GM23338 (cell line): ENCODE data around the gene TMTC2. TPM values are rescaled to one million over a fixed set of nuclear protein-coding genes. Genes with fewer than 3 reads are reported as not detected.

Experiments
- ATAC-seq: fragments of 200-7000 bp; cut with Tn5 transposase; 3 replicates; pipeline ENCODE4 v1.9.1; 2020
- DNase-seq: peaks from one replicate; pipeline ENCODE4 v3.0.0-alpha.2; 2015; ENCODE audit warnings: low spot score
- H2AFZ ChIP-seq: fragments of 200-600 bp; sonication (generic); 2 replicates; pipeline ENCODE4 v1.8.0; 2016; ENCODE audit warnings: antibody characterized with exemption, mild to moderate bottlenecking, moderate library complexity
- H3F3A ChIP-seq: fragments of 200-600 bp; sonication (generic); replicated peaks from 2 replicates; pipeline ENCODE4 v1.8.0; 2017; ENCODE audit warnings: antibody characterized with exemption, mixed run types, low read depth
- H3K27ac ChIP-seq: fragments of 200-600 bp; sonication (generic); 2 replicates; pipeline ENCODE4 v1.6.1; 2016; ENCODE audit warnings: low read depth
- H3K27me3 ChIP-seq: fragments of 200-600 bp; sonication (generic); 2 replicates; pipeline ENCODE4 v1.8.0; 2016; ENCODE audit warnings: mild to moderate bottlenecking, mixed run types, moderate library complexity; ENCODE audit not compliant: insufficient read depth
- H3K36me3 ChIP-seq: fragments of 200-600 bp; sonication (generic); 2 replicates; pipeline ENCODE4 v1.8.0; 2016; ENCODE audit warnings: mild to moderate bottlenecking; ENCODE audit not compliant: insufficient read depth
- H3K4me1 ChIP-seq: fragments of 200-600 bp; sonication (generic); 2 replicates; pipeline ENCODE4 v1.8.0; 2016; ENCODE audit warnings: mild to moderate bottlenecking, moderate library complexity; ENCODE audit not compliant: insufficient read depth
- H3K4me2 ChIP-seq: fragments of 200-600 bp; sonication (generic); 2 replicates; pipeline ENCODE4 v1.7.1; 2017; ENCODE audit warnings: mixed run types
- H3K4me3 ChIP-seq: fragments of 200-600 bp; sonication (generic); 2 replicates; pipeline ENCODE4 v1.6.1; 2016; ENCODE audit warnings: mixed run types
- H3K79me2 ChIP-seq: fragments of 200-600 bp; sonication (generic); replicated peaks from 2 replicates; pipeline ENCODE4 v1.8.0; 2017; ENCODE audit warnings: mild to moderate bottlenecking; ENCODE audit not compliant: insufficient read depth
- H3K9me2 ChIP-seq: fragments of 200-600 bp; sonication (generic); 2 replicates; pipeline ENCODE4 v1.8.0; 2017; ENCODE audit not compliant: insufficient read depth
- H4K20me1 ChIP-seq: fragments of 200-600 bp; sonication (generic); replicated peaks from 2 replicates; pipeline ENCODE4 v1.8.0; 2017; ENCODE audit warnings: mild to moderate bottlenecking; ENCODE audit not compliant: insufficient read depth
- H3K27ac Mint-ChIP-seq: 2 replicates; pipeline ENCODE4 v1.8.0; 2020; ENCODE audit warnings: inconsistent platforms, mild to moderate bottlenecking, moderate library complexity, mixed read lengths
- H3K27me3 Mint-ChIP-seq: 3 replicates; pipeline ENCODE4 v1.8.0; 2022; ENCODE audit warnings: low read depth, mild to moderate bottlenecking, moderate library complexity, mixed read lengths, inconsistent platforms; ENCODE audit not compliant: insufficient read depth, poor library complexity
- H3K36me3 Mint-ChIP-seq: 3 replicates; pipeline ENCODE4 v1.8.0; 2021; ENCODE audit warnings: low read depth, mild to moderate bottlenecking, inconsistent platforms, moderate library complexity, mixed read lengths
- H3K4me1 Mint-ChIP-seq: 3 replicates; pipeline ENCODE4 v1.8.0; 2020; ENCODE audit warnings: mild to moderate bottlenecking, inconsistent platforms, mixed read lengths
- H3K4me3 Mint-ChIP-seq: 3 replicates; pipeline ENCODE4 v1.8.0; 2021; ENCODE audit warnings: moderate library complexity, mild to moderate bottlenecking, inconsistent platforms, mixed read lengths
- H3K9me3 Mint-ChIP-seq: 3 replicates; pipeline ENCODE4 v1.8.0; 2020; ENCODE audit warnings: moderate library complexity, mild to moderate bottlenecking, inconsistent platforms, mixed read lengths
- CREB1 ChIP-seq: fragments of 250-450 bp; sonication (Bioruptor Pico); IDR thresholded peaks from 2 replicates; pipeline ENCODE4 v1.5.0; 2020; ENCODE audit warnings: low read depth, mild to moderate bottlenecking, moderate library complexity
- ETS1 ChIP-seq: IDR thresholded peaks from 2 replicates; pipeline ENCODE4 v1.6.1; 2016; ENCODE audit warnings: antibody characterized with exemption
- EZH2 ChIP-seq: fragments of 200-600 bp; sonication (generic); IDR thresholded peaks from one replicate; pipeline ENCODE4 v1.8.0; 2017; ENCODE audit warnings: antibody characterized with exemption, mild to moderate bottlenecking, low read depth; ENCODE audit not compliant: unreplicated experiment
- EZH2phosphoT487 ChIP-seq: fragments of 200-600 bp; sonication (generic); IDR thresholded peaks from one replicate; pipeline ENCODE4 v1.8.1; 2018; ENCODE audit warnings: antibody characterized with exemption; ENCODE audit not compliant: unreplicated experiment
- JUNB ChIP-seq: IDR thresholded peaks from one replicate; pipeline ENCODE4 v1.6.1; 2016; ENCODE audit warnings: antibody characterized with exemption; ENCODE audit not compliant: unreplicated experiment
- NANOG ChIP-seq: IDR thresholded peaks from 2 replicates; pipeline ENCODE4 v1.6.1; 2016; ENCODE audit warnings: antibody characterized with exemption, borderline replicate concordance
- POLR2AphosphoS5 ChIP-seq: IDR thresholded peaks from 2 replicates; pipeline ENCODE4 v1.6.1; 2016; ENCODE audit warnings: antibody characterized with exemption, low read depth
- STAT1 ChIP-seq: IDR thresholded peaks from one replicate; pipeline ENCODE4 v1.6.1; 2016; ENCODE audit warnings: antibody characterized with exemption; ENCODE audit not compliant: unreplicated experiment
- ZNF114 ChIP-seq: fragments of 250-450 bp; sonication (Bioruptor Pico); IDR thresholded peaks from 2 replicates; pipeline ENCODE4 v1.5.0; 2020; ENCODE audit warnings: mild to moderate bottlenecking, moderate library complexity
- ZNF331 ChIP-seq: fragments of 250-450 bp; sonication (Bioruptor Pico); IDR thresholded peaks from 2 replicates; pipeline ENCODE4 v1.5.0; 2020; ENCODE audit warnings: low read depth, mild to moderate bottlenecking, moderate library complexity
- polyA plus RNA-seq: library from polyadenylated mRNA; unstranded; fragments of >200 nt; fragmentation: Nextera tagmentation; extraction: Ambion mirVana; gene quantifications from 2 replicates; pipeline ENCODE4 v1.2.1, GENCODE V29; 2016
- total RNA-seq: library from RNA; depleted of rRNA; stranded (reverse); fragments of >200 nt; shearing (Covaris generic); gene quantifications from 2 replicates; pipeline ENCODE4 v1.2.3, GENCODE V29; 2014
- TF ChIP-seq, protein P1 (sequence below): fragments of 250-450 bp; sonication (Bioruptor Pico); IDR thresholded peaks from 2 replicates; pipeline ENCODE4 v1.5.0; 2020; ENCODE audit warnings: mild to moderate bottlenecking, moderate library complexity
- TF ChIP-seq, protein P2 (sequence below): IDR thresholded peaks from one replicate; pipeline ENCODE4 v1.6.1; 2018; ENCODE audit warnings: antibody characterized with exemption; ENCODE audit not compliant: unreplicated experiment
- TF ChIP-seq, protein P3 (sequence below), 2 experiments: fragments of 200-600 bp in 1 of 2; sonication (generic) in 1 of 2; conservative IDR thresholded peaks; 2 replicates each; pipeline versions ENCODE4 v1.5.1 to v1.6.1; 2016 to 2017; ENCODE audit warnings: antibody characterized with exemption in 2 of 2, low read depth in 2 of 2, mild to moderate bottlenecking in 2 of 2, moderate library complexity in 1 of 2

TMTC2 gene
- total and polyA plus RNA-seq, 2 experiments from 2014 or later: 0.57 to 6.5 TPM

DNA sequence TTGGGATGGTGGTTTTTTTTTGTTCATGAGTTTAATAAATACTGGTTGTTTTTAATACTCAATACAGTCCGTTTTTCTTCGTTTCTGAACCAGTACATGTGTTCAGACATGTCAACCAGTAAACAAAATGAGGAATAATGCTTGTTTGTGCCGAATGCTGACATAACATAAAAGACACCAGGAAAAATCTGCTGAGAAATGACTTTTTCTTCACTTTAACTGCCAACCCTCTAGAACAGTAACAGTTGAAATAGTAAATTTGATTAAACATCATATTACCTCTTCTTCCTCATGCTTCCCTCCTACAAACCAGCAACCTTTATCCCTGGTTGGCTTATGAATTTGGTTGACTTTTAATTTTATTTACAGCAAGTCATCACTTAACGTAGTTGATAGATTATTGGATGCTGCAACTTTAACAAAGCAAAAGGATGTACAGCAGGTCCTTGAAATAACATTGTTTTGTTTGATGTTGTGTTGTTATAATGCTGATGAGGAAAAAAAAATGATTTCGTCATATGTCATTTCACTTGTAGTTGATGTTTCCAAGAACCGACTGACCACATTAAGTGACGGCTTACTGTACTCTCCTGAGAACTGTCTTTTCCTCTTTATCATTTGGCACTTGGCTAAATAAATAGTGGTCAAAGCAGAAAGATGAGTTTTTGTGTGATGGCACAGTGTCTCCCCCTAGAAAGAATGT is 340.5 kb downstream of the TMTC2 start:
- Histone ChIP-seq H2AFZ (no peak overlapping the region), H3K9me2 (no peaks in the 10 kb centered on the region), H3K27ac (no peak overlapping the region), H3K27me3 (no peaks in the 10 kb centered on the region), H3F3A (no peaks in the 10 kb centered on the region), H3K4me3 (no peak overlapping the region), H4K20me1 (no peaks in the 10 kb centered on the region), H3K79me2 (no peaks in the 10 kb centered on the region), H3K4me2 (no peak overlapping the region), H3K36me3 (no peaks in the 10 kb centered on the region), H3K4me1 (no peaks in the 10 kb centered on the region)
- DNase-seq (no peak), ATAC-seq (no peak)
- Mint-ChIP-seq H3K27ac (no peak overlapping the region), H3K36me3 (no peaks in the 10 kb centered on the region), H3K4me1 (no peaks in the 10 kb centered on the region), H3K27me3 (no peaks in the 10 kb centered on the region), H3K9me3 (no peaks in the 10 kb centered on the region), H3K4me3 (no peak overlapping the region)
- no peak for TF ChIP-seq CREB1 (CRISPR knock-in tag)
- no peak for TF ChIP-seq ETS1
- TF ChIP-seq, protein P1, sequence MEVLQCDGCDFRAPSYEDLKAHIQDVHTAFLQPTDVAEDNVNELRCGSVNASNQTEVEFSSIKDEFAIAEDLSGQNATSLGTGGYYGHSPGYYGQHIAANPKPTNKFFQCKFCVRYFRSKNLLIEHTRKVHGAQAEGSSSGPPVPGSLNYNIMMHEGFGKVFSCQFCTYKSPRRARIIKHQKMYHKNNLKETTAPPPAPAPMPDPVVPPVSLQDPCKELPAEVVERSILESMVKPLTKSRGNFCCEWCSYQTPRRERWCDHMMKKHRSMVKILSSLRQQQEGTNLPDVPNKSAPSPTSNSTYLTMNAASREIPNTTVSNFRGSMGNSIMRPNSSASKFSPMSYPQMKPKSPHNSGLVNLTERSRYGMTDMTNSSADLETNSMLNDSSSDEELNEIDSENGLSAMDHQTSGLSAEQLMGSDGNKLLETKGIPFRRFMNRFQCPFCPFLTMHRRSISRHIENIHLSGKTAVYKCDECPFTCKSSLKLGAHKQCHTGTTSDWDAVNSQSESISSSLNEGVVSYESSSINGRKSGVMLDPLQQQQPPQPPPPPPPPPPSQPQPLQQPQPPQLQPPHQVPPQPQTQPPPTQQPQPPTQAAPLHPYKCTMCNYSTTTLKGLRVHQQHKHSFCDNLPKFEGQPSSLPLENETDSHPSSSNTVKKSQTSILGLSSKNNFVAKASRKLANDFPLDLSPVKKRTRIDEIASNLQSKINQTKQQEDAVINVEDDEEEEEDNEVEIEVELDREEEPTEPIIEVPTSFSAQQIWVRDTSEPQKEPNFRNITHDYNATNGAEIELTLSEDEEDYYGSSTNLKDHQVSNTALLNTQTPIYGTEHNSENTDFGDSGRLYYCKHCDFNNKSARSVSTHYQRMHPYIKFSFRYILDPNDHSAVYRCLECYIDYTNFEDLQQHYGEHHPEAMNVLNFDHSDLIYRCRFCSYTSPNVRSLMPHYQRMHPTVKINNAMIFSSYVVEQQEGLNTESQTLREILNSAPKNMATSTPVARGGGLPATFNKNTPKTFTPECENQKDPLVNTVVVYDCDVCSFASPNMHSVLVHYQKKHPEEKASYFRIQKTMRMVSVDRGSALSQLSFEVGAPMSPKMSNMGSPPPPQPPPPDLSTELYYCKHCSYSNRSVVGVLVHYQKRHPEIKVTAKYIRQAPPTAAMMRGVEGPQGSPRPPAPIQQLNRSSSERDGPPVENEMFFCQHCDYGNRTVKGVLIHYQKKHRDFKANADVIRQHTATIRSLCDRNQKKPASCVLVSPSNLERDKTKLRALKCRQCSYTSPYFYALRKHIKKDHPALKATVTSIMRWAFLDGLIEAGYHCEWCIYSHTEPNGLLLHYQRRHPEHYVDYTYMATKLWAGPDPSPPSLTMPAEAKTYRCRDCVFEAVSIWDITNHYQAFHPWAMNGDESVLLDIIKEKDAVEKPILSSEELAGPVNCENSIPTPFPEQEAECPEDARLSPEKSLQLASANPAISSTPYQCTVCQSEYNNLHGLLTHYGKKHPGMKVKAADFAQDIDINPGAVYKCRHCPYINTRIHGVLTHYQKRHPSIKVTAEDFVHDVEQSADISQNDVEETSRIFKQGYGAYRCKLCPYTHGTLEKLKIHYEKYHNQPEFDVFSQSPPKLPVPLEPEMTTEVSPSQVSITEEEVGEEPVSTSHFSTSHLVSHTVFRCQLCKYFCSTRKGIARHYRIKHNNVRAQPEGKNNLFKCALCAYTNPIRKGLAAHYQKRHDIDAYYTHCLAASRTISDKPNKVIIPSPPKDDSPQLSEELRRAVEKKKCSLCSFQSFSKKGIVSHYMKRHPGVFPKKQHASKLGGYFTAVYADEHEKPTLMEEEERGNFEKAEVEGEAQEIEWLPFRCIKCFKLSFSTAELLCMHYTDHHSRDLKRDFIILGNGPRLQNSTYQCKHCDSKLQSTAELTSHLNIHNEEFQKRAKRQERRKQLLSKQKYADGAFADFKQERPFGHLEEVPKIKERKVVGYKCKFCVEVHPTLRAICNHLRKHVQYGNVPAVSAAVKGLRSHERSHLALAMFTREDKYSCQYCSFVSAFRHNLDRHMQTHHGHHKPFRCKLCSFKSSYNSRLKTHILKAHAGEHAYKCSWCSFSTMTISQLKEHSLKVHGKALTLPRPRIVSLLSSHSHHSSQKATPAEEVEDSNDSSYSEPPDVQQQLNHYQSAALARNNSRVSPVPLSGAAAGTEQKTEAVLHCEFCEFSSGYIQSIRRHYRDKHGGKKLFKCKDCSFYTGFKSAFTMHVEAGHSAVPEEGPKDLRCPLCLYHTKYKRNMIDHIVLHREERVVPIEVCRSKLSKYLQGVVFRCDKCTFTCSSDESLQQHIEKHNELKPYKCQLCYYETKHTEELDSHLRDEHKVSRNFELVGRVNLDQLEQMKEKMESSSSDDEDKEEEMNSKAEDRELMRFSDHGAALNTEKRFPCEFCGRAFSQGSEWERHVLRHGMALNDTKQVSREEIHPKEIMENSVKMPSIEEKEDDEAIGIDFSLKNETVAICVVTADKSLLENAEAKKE (CRISPR knock-in tag): no peak
- TF ChIP-seq, protein P2, sequence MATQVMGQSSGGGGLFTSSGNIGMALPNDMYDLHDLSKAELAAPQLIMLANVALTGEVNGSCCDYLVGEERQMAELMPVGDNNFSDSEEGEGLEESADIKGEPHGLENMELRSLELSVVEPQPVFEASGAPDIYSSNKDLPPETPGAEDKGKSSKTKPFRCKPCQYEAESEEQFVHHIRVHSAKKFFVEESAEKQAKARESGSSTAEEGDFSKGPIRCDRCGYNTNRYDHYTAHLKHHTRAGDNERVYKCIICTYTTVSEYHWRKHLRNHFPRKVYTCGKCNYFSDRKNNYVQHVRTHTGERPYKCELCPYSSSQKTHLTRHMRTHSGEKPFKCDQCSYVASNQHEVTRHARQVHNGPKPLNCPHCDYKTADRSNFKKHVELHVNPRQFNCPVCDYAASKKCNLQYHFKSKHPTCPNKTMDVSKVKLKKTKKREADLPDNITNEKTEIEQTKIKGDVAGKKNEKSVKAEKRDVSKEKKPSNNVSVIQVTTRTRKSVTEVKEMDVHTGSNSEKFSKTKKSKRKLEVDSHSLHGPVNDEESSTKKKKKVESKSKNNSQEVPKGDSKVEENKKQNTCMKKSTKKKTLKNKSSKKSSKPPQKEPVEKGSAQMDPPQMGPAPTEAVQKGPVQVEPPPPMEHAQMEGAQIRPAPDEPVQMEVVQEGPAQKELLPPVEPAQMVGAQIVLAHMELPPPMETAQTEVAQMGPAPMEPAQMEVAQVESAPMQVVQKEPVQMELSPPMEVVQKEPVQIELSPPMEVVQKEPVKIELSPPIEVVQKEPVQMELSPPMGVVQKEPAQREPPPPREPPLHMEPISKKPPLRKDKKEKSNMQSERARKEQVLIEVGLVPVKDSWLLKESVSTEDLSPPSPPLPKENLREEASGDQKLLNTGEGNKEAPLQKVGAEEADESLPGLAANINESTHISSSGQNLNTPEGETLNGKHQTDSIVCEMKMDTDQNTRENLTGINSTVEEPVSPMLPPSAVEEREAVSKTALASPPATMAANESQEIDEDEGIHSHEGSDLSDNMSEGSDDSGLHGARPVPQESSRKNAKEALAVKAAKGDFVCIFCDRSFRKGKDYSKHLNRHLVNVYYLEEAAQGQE: no peak
- TF ChIP-seq POLR2AphosphoS5: no peak
- TF ChIP-seq, protein P3, sequence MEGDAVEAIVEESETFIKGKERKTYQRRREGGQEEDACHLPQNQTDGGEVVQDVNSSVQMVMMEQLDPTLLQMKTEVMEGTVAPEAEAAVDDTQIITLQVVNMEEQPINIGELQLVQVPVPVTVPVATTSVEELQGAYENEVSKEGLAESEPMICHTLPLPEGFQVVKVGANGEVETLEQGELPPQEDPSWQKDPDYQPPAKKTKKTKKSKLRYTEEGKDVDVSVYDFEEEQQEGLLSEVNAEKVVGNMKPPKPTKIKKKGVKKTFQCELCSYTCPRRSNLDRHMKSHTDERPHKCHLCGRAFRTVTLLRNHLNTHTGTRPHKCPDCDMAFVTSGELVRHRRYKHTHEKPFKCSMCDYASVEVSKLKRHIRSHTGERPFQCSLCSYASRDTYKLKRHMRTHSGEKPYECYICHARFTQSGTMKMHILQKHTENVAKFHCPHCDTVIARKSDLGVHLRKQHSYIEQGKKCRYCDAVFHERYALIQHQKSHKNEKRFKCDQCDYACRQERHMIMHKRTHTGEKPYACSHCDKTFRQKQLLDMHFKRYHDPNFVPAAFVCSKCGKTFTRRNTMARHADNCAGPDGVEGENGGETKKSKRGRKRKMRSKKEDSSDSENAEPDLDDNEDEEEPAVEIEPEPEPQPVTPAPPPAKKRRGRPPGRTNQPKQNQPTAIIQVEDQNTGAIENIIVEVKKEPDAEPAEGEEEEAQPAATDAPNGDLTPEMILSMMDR (conservative IDR thresholded peaks at IDR 0.05; ENCODE audit: low read depth in 2 of 2): no peak
- TF ChIP-seq EZH2phosphoT487: no peak
- TF ChIP-seq STAT1: no peak
- no peak for TF ChIP-seq NANOG
- TF ChIP-seq EZH2: no peak
- no peak for TF ChIP-seq ZNF331 (CRISPR knock-in tag)
- TF ChIP-seq ZNF114: no peak
- TF ChIP-seq JUNB: no peak
